HL-60 (cell line): ENCODE results near the gene LYRM1.

Source experiments
- GABPA ChIP-seq: IDR thresholded peaks from 2 replicates; pipeline ENCODE4 v1.6.1; 2012; ENCODE audit warnings: low read depth
- POLR2AphosphoS5 ChIP-seq: IDR thresholded peaks from 2 replicates; pipeline ENCODE4 v1.6.1; 2012; ENCODE audit warnings: low read depth
- REST ChIP-seq: IDR thresholded peaks from 2 replicates; pipeline ENCODE4 v1.6.1; 2012; ENCODE audit warnings: low read depth; ENCODE audit not compliant: insufficient replicate concordance
- SPI1 ChIP-seq: IDR thresholded peaks from 2 replicates; pipeline ENCODE4 v1.6.1; 2012; ENCODE audit warnings: low read depth, mild to moderate bottlenecking, borderline replicate concordance
- TF ChIP-seq, protein P1 (sequence below): IDR thresholded peaks from one replicate; pipeline ENCODE4 v1.5.1; 2011; ENCODE audit warnings: low read length, control low read depth, inconsistent platforms; ENCODE audit not compliant: insufficient read depth

DNA sequence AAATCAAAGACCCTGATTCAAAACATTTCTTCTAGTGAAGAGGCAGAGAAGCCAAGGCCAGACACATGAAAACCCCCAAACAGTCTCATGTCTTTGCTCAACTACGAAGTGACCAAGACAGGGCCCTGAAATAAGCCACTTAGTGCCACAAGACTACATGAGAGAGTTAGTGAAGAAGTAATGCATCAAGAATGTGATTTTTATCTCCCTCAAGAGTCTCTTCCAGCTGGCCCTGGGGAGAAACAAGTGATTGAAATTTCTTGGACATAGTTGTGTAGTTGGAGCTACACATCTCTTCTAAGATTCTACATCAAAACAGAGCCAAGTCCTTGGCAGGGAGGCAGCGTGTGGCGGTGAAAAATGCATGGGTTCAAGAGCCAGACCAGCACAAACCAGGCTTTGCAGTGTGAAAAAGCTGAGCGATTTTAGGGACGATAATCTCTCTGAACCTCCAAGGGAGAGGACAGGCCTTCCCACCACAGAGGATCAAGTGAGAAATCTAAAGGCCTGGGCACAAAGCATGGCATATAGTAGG is 30.6 kb downstream of the LYRM1 start:
- TF ChIP-seq REST (no peak), SPI1 (no peak), POLR2AphosphoS5 (no peak), GABPA (no peak)
- TF ChIP-seq, protein P1, sequence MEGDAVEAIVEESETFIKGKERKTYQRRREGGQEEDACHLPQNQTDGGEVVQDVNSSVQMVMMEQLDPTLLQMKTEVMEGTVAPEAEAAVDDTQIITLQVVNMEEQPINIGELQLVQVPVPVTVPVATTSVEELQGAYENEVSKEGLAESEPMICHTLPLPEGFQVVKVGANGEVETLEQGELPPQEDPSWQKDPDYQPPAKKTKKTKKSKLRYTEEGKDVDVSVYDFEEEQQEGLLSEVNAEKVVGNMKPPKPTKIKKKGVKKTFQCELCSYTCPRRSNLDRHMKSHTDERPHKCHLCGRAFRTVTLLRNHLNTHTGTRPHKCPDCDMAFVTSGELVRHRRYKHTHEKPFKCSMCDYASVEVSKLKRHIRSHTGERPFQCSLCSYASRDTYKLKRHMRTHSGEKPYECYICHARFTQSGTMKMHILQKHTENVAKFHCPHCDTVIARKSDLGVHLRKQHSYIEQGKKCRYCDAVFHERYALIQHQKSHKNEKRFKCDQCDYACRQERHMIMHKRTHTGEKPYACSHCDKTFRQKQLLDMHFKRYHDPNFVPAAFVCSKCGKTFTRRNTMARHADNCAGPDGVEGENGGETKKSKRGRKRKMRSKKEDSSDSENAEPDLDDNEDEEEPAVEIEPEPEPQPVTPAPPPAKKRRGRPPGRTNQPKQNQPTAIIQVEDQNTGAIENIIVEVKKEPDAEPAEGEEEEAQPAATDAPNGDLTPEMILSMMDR = no peak
